Neural cell (in vitro differentiated cells): Measurements from ENCODE around the gene YDJC. TPM values are rescaled to one million over a fixed set of nuclear protein-coding genes. Genes with fewer than 3 reads are reported as not detected.

ENCODE experiments used
- H2AFZ ChIP-seq: fragments of 200-600, 300-800 bp; sonication (generic), shearing (Covaris generic); 2 replicates; pipeline ENCODE4 v1.6.0; 2014; ENCODE audit warnings: low read depth, mild to moderate bottlenecking, antibody characterized with exemption, low read length, moderate library complexity
- H3F3A ChIP-seq: fragments of 200-600 bp; shearing (Covaris generic); 2 replicates; pipeline ENCODE4 v1.6.1; 2016; ENCODE audit warnings: mild to moderate bottlenecking, moderate library complexity, mixed read lengths, antibody characterized with exemption, low read length; ENCODE audit not compliant: insufficient read depth, poor library complexity, severe bottlenecking
- H3K27ac ChIP-seq: fragments of 200-600, 300-800 bp; sonication (generic), shearing (Covaris generic); 2 replicates; pipeline ENCODE4 v1.5.1; 2014; ENCODE audit warnings: mild to moderate bottlenecking, low read length, moderate library complexity
- H3K27me3 ChIP-seq: fragments of 300-800, 200-600 bp; sonication (generic), shearing (Covaris generic); 2 replicates; pipeline ENCODE4 v1.6.0; 2014; ENCODE audit warnings: mild to moderate bottlenecking, low read depth, low read length, moderate library complexity; ENCODE audit not compliant: insufficient read depth
- H3K36me3 ChIP-seq: fragments of 300-800, 200-600 bp; sonication (generic), shearing (Covaris generic); 2 replicates; pipeline ENCODE4 v1.5.1; 2014; ENCODE audit warnings: mild to moderate bottlenecking, antibody characterized with exemption, low read length, moderate library complexity; ENCODE audit not compliant: insufficient read depth
- H3K4me2 ChIP-seq: fragments of 300-800, 200-600 bp; sonication (generic), shearing (Covaris generic); 2 replicates; pipeline ENCODE4 v1.6.0; 2014; ENCODE audit warnings: mild to moderate bottlenecking, low read length
- H3K4me3 ChIP-seq: fragments of 300-800, 200-600 bp; sonication (generic), shearing (Covaris generic); 2 replicates; pipeline ENCODE4 v1.5.1; 2014; ENCODE audit warnings: mild to moderate bottlenecking, low read length, moderate library complexity
- H3K79me2 ChIP-seq: fragments of 200-600 bp; shearing (Covaris generic); replicated peaks from 2 replicates; pipeline ENCODE4 v1.6.0; 2014; ENCODE audit warnings: mild to moderate bottlenecking, low read length, moderate library complexity; ENCODE audit not compliant: insufficient read depth
- H3K9ac ChIP-seq: fragments of 300-800, 200-600 bp; sonication (generic), shearing (Covaris generic); 2 replicates; pipeline ENCODE4 v1.6.1; 2016; ENCODE audit warnings: mild to moderate bottlenecking, low read length, mixed read lengths
- H3K9me2 ChIP-seq: fragments of 200-600 bp; shearing (Covaris generic); 2 replicates; pipeline ENCODE4 v1.6.1; 2016; ENCODE audit warnings: mild to moderate bottlenecking, low read length, mixed read lengths; ENCODE audit not compliant: insufficient read depth
- H3K9me3 ChIP-seq: fragments of 200-600, 300-800 bp; sonication (generic), shearing (Covaris generic); 2 replicates; pipeline ENCODE4 v1.6.1; 2016; ENCODE audit warnings: mild to moderate bottlenecking, mixed run types, low read length, moderate library complexity, mixed read lengths
- H4K20me1 ChIP-seq: fragments of 200-600 bp; shearing (Covaris generic); 2 replicates; pipeline ENCODE4 v1.6.1; 2016; ENCODE audit warnings: mild to moderate bottlenecking, mixed run types; ENCODE audit not compliant: insufficient read depth
- EP300 ChIP-seq: fragments of 450-650 bp; conservative IDR thresholded peaks from 2 replicates; pipeline ENCODE4 v1.6.1; 2014; ENCODE audit warnings: antibody characterized with exemption, mild to moderate bottlenecking, moderate library complexity; ENCODE audit not compliant: poor library complexity, severe bottlenecking
- EZH2 ChIP-seq: fragments of 200-600, 300-800 bp; shearing (Covaris generic), sonication (generic); IDR thresholded peaks from 2 replicates; pipeline ENCODE4 v1.6.1; 2014; ENCODE audit warnings: antibody characterized with exemption, low read length, borderline replicate concordance, mild to moderate bottlenecking; ENCODE audit not compliant: insufficient read depth, poor library complexity, severe bottlenecking
- MXI1 ChIP-seq: fragments of 450-650 bp; conservative IDR thresholded peaks from 2 replicates; pipeline ENCODE4 v1.6.1; 2014; ENCODE audit warnings: antibody characterized with exemption, mild to moderate bottlenecking; ENCODE audit not compliant: poor library complexity, severe bottlenecking
- POLR2AphosphoS5 ChIP-seq: IDR thresholded peaks from 2 replicates; pipeline ENCODE4 v1.6.1; 2012
- RAD21 ChIP-seq: fragments of 450-650 bp; conservative IDR thresholded peaks from 2 replicates; pipeline ENCODE4 v1.6.1; 2014; ENCODE audit warnings: antibody characterized with exemption, mild to moderate bottlenecking, moderate library complexity
- SMC3 ChIP-seq: fragments of 450-650 bp; conservative IDR thresholded peaks from 2 replicates; pipeline ENCODE4 v1.6.1; 2014; ENCODE audit warnings: antibody characterized with exemption, mild to moderate bottlenecking, moderate library complexity; ENCODE audit not compliant: poor library complexity
- TAF1 ChIP-seq: IDR thresholded peaks from 2 replicates; pipeline ENCODE4 v1.6.1; 2012; ENCODE audit warnings: low read depth
- polyA plus RNA-seq: library from polyadenylated mRNA; depleted of rRNA; stranded (reverse); fragments of >200 nt; gene quantifications from 2 replicates; pipeline ENCODE4 v1.2.3, GENCODE V29; 2014
- TF ChIP-seq, protein P1 (sequence below): IDR thresholded peaks from 2 replicates; pipeline ENCODE4 v1.6.1; 2012; ENCODE audit warnings: borderline replicate concordance
- TF ChIP-seq, protein P2 (sequence below): fragments of 450-650 bp; IDR thresholded peaks from 2 replicates; pipeline ENCODE4 v1.5.1; 2014; ENCODE audit warnings: antibody characterized with exemption, mild to moderate bottlenecking, moderate library complexity; ENCODE audit not compliant: poor library complexity, severe bottlenecking

The YDJC gene
- polyA plus RNA-seq, 1 donor from 2014 or later: 20.0 TPM

DNA sequence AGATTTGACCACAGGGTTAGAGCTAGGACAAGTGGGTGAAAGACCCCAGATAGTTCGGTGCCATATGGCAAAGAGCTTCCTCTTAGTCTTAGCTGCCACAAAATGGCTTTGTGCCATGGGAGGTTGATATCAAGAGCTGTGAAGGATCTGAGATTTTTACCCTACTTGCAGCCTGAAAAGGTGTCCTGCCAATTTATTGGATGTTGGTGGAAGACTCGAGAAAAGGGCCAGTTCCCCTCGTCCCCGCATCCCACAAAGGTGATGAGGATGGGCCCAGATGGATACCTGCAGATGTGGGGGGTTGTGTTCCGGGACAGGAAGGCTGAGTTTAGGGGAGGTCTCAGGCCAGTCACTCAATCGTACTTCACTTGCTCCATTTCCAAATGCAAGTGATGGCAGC is 27.2 kb downstream of the YDJC start:
- H3K9me2 ChIP-seq: no peaks in the 10 kb centered on the region
- no peak overlapping the region for H3K9ac ChIP-seq
- no peaks in the 10 kb centered on the region for H3K27me3 ChIP-seq
- no peaks in the 10 kb centered on the region for H4K20me1 ChIP-seq
- H3F3A ChIP-seq: no peaks in the 10 kb centered on the region
- H3K4me2 ChIP-seq: no peak overlapping the region
- no peak overlapping the region for H2AFZ ChIP-seq
- H3K4me3 ChIP-seq: no peak overlapping the region
- no peaks in the 10 kb centered on the region for H3K36me3 ChIP-seq
- H3K27ac ChIP-seq: no peak overlapping the region
- H3K79me2 ChIP-seq: peaks cover 32% of the 10 kb centered on the region
- TF ChIP-seq EP300 (no peak), SMC3 (no peak), RAD21 (no peak), TAF1 (no peak), EZH2 (no peak), POLR2AphosphoS5 (no peak), MXI1 (no peak)
- TF ChIP-seq, protein P1, sequence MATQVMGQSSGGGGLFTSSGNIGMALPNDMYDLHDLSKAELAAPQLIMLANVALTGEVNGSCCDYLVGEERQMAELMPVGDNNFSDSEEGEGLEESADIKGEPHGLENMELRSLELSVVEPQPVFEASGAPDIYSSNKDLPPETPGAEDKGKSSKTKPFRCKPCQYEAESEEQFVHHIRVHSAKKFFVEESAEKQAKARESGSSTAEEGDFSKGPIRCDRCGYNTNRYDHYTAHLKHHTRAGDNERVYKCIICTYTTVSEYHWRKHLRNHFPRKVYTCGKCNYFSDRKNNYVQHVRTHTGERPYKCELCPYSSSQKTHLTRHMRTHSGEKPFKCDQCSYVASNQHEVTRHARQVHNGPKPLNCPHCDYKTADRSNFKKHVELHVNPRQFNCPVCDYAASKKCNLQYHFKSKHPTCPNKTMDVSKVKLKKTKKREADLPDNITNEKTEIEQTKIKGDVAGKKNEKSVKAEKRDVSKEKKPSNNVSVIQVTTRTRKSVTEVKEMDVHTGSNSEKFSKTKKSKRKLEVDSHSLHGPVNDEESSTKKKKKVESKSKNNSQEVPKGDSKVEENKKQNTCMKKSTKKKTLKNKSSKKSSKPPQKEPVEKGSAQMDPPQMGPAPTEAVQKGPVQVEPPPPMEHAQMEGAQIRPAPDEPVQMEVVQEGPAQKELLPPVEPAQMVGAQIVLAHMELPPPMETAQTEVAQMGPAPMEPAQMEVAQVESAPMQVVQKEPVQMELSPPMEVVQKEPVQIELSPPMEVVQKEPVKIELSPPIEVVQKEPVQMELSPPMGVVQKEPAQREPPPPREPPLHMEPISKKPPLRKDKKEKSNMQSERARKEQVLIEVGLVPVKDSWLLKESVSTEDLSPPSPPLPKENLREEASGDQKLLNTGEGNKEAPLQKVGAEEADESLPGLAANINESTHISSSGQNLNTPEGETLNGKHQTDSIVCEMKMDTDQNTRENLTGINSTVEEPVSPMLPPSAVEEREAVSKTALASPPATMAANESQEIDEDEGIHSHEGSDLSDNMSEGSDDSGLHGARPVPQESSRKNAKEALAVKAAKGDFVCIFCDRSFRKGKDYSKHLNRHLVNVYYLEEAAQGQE: no peak
- TF ChIP-seq, protein P2, sequence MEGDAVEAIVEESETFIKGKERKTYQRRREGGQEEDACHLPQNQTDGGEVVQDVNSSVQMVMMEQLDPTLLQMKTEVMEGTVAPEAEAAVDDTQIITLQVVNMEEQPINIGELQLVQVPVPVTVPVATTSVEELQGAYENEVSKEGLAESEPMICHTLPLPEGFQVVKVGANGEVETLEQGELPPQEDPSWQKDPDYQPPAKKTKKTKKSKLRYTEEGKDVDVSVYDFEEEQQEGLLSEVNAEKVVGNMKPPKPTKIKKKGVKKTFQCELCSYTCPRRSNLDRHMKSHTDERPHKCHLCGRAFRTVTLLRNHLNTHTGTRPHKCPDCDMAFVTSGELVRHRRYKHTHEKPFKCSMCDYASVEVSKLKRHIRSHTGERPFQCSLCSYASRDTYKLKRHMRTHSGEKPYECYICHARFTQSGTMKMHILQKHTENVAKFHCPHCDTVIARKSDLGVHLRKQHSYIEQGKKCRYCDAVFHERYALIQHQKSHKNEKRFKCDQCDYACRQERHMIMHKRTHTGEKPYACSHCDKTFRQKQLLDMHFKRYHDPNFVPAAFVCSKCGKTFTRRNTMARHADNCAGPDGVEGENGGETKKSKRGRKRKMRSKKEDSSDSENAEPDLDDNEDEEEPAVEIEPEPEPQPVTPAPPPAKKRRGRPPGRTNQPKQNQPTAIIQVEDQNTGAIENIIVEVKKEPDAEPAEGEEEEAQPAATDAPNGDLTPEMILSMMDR: no peak
- no peaks in the 10 kb centered on the region for H3K9me3 ChIP-seq

DNA sequence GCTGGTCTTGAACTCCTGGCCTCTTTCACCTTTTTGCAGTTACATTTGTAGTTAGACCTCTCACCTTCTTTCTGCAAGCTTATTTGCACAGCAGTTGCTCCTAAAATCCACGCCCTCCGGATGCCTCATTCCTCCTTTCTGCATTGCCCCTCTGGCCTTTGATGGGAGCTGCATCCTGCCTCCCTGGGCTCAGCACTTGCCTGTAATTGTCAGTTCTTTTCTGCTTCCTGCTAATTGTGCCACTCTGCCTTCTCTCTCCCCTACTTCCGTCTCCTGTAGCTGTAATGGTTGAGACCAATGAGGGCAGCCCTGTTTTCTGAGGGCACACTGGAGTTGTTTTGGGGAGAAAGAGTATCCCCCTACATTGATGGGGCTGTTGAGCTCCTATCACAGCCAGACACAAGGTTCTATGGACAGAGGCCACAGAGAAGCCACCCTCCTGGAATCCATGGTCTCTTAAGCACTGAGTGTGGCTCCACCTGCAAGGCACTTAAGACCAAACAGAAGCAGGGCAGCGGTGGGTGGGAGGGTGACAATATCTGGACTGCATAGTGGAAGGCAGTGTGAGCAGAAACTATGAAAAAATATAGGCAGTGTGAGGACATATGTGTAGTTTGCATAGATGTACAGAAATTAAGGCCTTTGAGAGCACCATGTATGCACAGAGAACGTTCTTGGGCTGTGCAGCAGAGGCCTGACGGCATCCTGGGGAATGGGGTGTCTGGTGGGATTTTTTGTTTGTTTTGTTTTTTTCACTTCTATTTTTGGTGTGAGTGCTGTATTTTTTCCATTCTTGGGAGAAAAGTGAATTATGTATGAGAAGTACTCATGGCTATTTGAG is 30.5 kb downstream of the YDJC start:
- H3K79me2 ChIP-seq: peaks cover 17% of the 10 kb centered on the region

More for the DNA sequence above, 30.5 kb downstream of the YDJC start:
- Histone ChIP-seq H2AFZ (no peak overlapping the region), H3K27me3 (no peaks in the 10 kb centered on the region), H3K27ac (no peak overlapping the region), H3K9me3 (no peaks in the 10 kb centered on the region), H3K4me2 (no peak overlapping the region), H3K4me3 (no peak overlapping the region), H3F3A (no peaks in the 10 kb centered on the region), H3K9me2 (no peaks in the 10 kb centered on the region), H3K9ac (no peak overlapping the region), H4K20me1 (no peaks in the 10 kb centered on the region), H3K36me3 (peaks cover 9% of the 10 kb centered on the region)
- TF ChIP-seq SMC3 (no peak), EP300 (no peak), RAD21 (no peak)
- TF ChIP-seq, protein P1: no peak
